H9 (cell line): ENCODE data around the gene KIF26B. TPM values are rescaled to one million over a fixed set of nuclear protein-coding genes. Genes with fewer than 3 reads are reported as not detected.

ENCODE experiments used
- DNase-seq: peaks from one replicate; pipeline ENCODE4 v3.0.0-alpha.2; 2017
- H2AFZ ChIP-seq: one replicate; pipeline ENCODE4 v1.6.1; 2013; ENCODE audit warnings: mild to moderate bottlenecking, low read length, control low read depth, moderate library complexity
- H2AK5ac ChIP-seq: 2 replicates; pipeline ENCODE4 v1.6.1; 2013; ENCODE audit warnings: low read length, control low read depth, mixed read lengths; ENCODE audit not compliant: insufficient read length
- H2BK120ac ChIP-seq: one replicate; pipeline ENCODE4 v1.6.1; 2013; ENCODE audit warnings: low read depth, mild to moderate bottlenecking, low read length, control low read depth, inconsistent platforms; ENCODE audit not compliant: poor library complexity, severe bottlenecking
- H2BK12ac ChIP-seq: 2 replicates; pipeline ENCODE4 v1.6.1; 2013; ENCODE audit warnings: low read length, control low read depth, mixed read lengths, low read depth; ENCODE audit not compliant: insufficient read length
- H2BK15ac ChIP-seq: 2 replicates; pipeline ENCODE4 v1.6.1; 2013; ENCODE audit warnings: low read depth, low read length, control low read depth
- H2BK20ac ChIP-seq: one replicate; pipeline ENCODE4 v1.6.1; 2013; ENCODE audit warnings: low read depth, mild to moderate bottlenecking, low read length, control low read depth, inconsistent platforms; ENCODE audit not compliant: poor library complexity, severe bottlenecking
- H2BK5ac ChIP-seq: 2 replicates; pipeline ENCODE4 v1.6.1; 2013; ENCODE audit warnings: low read length, control low read depth, mixed read lengths; ENCODE audit not compliant: insufficient read length
- H3K14ac ChIP-seq: 2 replicates; pipeline ENCODE4 v1.6.1; 2013; ENCODE audit warnings: low read length, control low read depth; ENCODE audit not compliant: insufficient read depth
- H3K18ac ChIP-seq: 2 replicates; pipeline ENCODE4 v1.6.1; 2013; ENCODE audit warnings: low read depth, mild to moderate bottlenecking, mixed read lengths, low read length, control low read depth; ENCODE audit not compliant: insufficient read length
- H3K23ac ChIP-seq: 2 replicates; pipeline ENCODE4 v1.6.1; 2013; ENCODE audit warnings: low read length, control low read depth, mixed read lengths, low read depth; ENCODE audit not compliant: insufficient read length
- H3K23me2 ChIP-seq: 2 replicates; pipeline ENCODE4 v1.6.1; 2013; ENCODE audit warnings: low read depth, mild to moderate bottlenecking, mixed read lengths, low read length, control low read depth; ENCODE audit not compliant: insufficient read length, poor library complexity, severe bottlenecking
- H3K27ac ChIP-seq: 2 replicates; pipeline ENCODE4 v1.5.1; 2013; ENCODE audit warnings: low read length, control low read depth, mixed read lengths, low read depth; ENCODE audit not compliant: insufficient read length
- H3K27me3 ChIP-seq: 2 replicates; pipeline ENCODE4 v1.6.1; 2013; ENCODE audit warnings: low read length, control low read depth, inconsistent platforms; ENCODE audit not compliant: insufficient read depth
- H3K4ac ChIP-seq: 2 replicates; pipeline ENCODE4 v1.6.1; 2013; ENCODE audit warnings: low read depth, mild to moderate bottlenecking, control low read depth, inconsistent platforms, low read length, moderate library complexity
- H3K4me1 ChIP-seq: 2 replicates; pipeline ENCODE4 v1.6.1; 2013; ENCODE audit warnings: low read length, control low read depth, inconsistent platforms; ENCODE audit not compliant: insufficient read depth
- H3K4me2 ChIP-seq: 2 replicates; pipeline ENCODE4 v1.6.1; 2013; ENCODE audit warnings: low read length, control low read depth, mixed read lengths; ENCODE audit not compliant: insufficient read length, insufficient read depth
- H3K56ac ChIP-seq: 2 replicates; pipeline ENCODE4 v1.6.1; 2013; ENCODE audit warnings: low read depth, mild to moderate bottlenecking, mixed read lengths, low read length, control low read depth; ENCODE audit not compliant: insufficient read length
- H3K79me1 ChIP-seq: 2 replicates; pipeline ENCODE4 v1.6.1; 2013; ENCODE audit warnings: low read depth, mild to moderate bottlenecking, moderate library complexity, low read length, control low read depth, inconsistent platforms; ENCODE audit not compliant: insufficient read depth, poor library complexity, severe bottlenecking
- H3K79me2 ChIP-seq: 2 replicates; pipeline ENCODE4 v1.6.1; 2013; ENCODE audit warnings: low read length, control low read depth, inconsistent platforms; ENCODE audit not compliant: insufficient read depth
- H3K9ac ChIP-seq: 2 replicates; pipeline ENCODE4 v1.6.1; 2013; ENCODE audit warnings: low read length, control low read depth, mixed read lengths; ENCODE audit not compliant: insufficient read length; ENCODE audit errors: extremely low read depth
- H3K9me3 ChIP-seq: one replicate; pipeline ENCODE4 v1.6.1; 2013; ENCODE audit warnings: low read depth, low read length, inconsistent platforms; ENCODE audit not compliant: control insufficient read depth
- H3T11ph ChIP-seq: one replicate; pipeline ENCODE4 v1.6.1; 2013; ENCODE audit warnings: mild to moderate bottlenecking, low read length, control low read depth, inconsistent platforms
- H4K20me1 ChIP-seq: one replicate; pipeline ENCODE4 v1.6.1; 2013; ENCODE audit not compliant: control insufficient read depth, insufficient read length, insufficient read depth
- H4K5ac ChIP-seq: 2 replicates; pipeline ENCODE4 v1.6.1; 2013; ENCODE audit warnings: low read depth, mild to moderate bottlenecking, mixed read lengths, low read length, control low read depth; ENCODE audit not compliant: insufficient read length
- H4K8ac ChIP-seq: replicated peaks from 2 replicates; pipeline ENCODE4 v1.6.1; 2013; ENCODE audit warnings: low read length, control low read depth, mixed read lengths, low read depth; ENCODE audit not compliant: insufficient read length
- H4K91ac ChIP-seq: 2 replicates; pipeline ENCODE4 v1.6.1; 2013; ENCODE audit warnings: low read depth, mild to moderate bottlenecking, moderate library complexity, mixed read lengths, low read length, control low read depth; ENCODE audit not compliant: insufficient read length
- H3K27ac Mint-ChIP-seq, 3 experiments: 2 replicates in 2 of 3; 3 replicates in 1 of 3; pipeline ENCODE4 v1.8.0; 2020 to 2021; ENCODE audit warnings: mixed read lengths in 3 of 3, mild to moderate bottlenecking in 1 of 3, moderate library complexity in 1 of 3
- H3K27me3 Mint-ChIP-seq: 2 replicates; pipeline ENCODE4 v1.8.0; 2021; ENCODE audit warnings: low read depth, mild to moderate bottlenecking, moderate library complexity, mixed read lengths
- H3K36me3 Mint-ChIP-seq, 3 experiments: 2 replicates in 2 of 3; 3 replicates in 1 of 3; pipeline ENCODE4 v1.8.0; 2020 to 2021; ENCODE audit warnings: low read depth in 3 of 3, mixed read lengths in 3 of 3; ENCODE audit not compliant: insufficient read depth in 1 of 3
- H3K4me1 Mint-ChIP-seq, 2 experiments: 2 replicates each; pipeline ENCODE4 v1.8.0; 2020; ENCODE audit warnings: mixed read lengths in 2 of 2
- H3K4me3 Mint-ChIP-seq, 2 experiments: 2 replicates in 1 of 2; 3 replicates in 1 of 2; pipeline ENCODE4 v1.8.0; 2020 to 2021; ENCODE audit warnings: mild to moderate bottlenecking in 2 of 2, mixed read lengths in 2 of 2, moderate library complexity in 1 of 2
- H3K9me3 Mint-ChIP-seq, 2 experiments: 2 replicates in 1 of 2; 3 replicates in 1 of 2; pipeline ENCODE4 v1.8.0; 2020; ENCODE audit warnings: mild to moderate bottlenecking in 2 of 2, mixed read lengths in 2 of 2, moderate library complexity in 1 of 2
- WGBS: extraction: QIAGEN DNeasy Blood & Tissue Kit; methylation state at CpG from one replicate; pipeline ENCODE4 v1.1.7; 2013; ENCODE audit warnings: missing lambda C conversion rate, low lambda C conversion rate, mixed read lengths; ENCODE audit not compliant: insufficient read length; ENCODE audit errors: extremely low coverage; 5-methylcytosine and 5-hydroxymethylcytosine counted together
- total RNA-seq: library from RNA; stranded (reverse); gene quantifications from 2 replicates; pipeline ENCODE4 v1.2.1, GENCODE V29; 2021
- TF ChIP-seq, protein P1 (sequence below): fragments of 200-600 bp; sonication (generic); conservative IDR thresholded peaks from 3 replicates; pipeline ENCODE4 v1.8.0; 2021; ENCODE audit warnings: antibody characterized with exemption, mild to moderate bottlenecking

KIF26B gene
- total RNA-seq, 1 experiment from 2014 or later = 0.13 TPM

GRCh38 chr1:245481261-245481660, 326.5 kb downstream of the KIF26B start:
- H3K27me3 Mint-ChIP-seq = peaks cover 18% of the 10 kb centered on the region
- no peak overlapping the region for H4K5ac ChIP-seq

More at GRCh38 chr1:245481261-245481660, 326.5 kb downstream of the KIF26B start:
- no peak overlapping the region for H4K91ac ChIP-seq
- H3T11ph ChIP-seq = no peak overlapping the region
- H4K8ac ChIP-seq = no peak overlapping the region
- Mint-ChIP-seq H3K9me3 (no peaks in the 10 kb centered on the region; a peak in 1 of 5 replicates), H3K27ac (no peak overlapping the region), H3K4me1 (peaks cover 21 to 25% of the 10 kb centered on the region in 2 experiments), H3K36me3 (no peaks in the 10 kb centered on the region), H3K4me3 (no peak overlapping the region)
- H2AFZ ChIP-seq = no peak overlapping the region
- no peak overlapping the region for H2BK15ac ChIP-seq
- no peak overlapping the region for H3K14ac ChIP-seq
- H3K79me1 ChIP-seq = no peaks in the 10 kb centered on the region
- no peaks in the 10 kb centered on the region for H3K27me3 ChIP-seq
- H2AK5ac ChIP-seq = no peak overlapping the region
- H3K79me2 ChIP-seq = no peaks in the 10 kb centered on the region
- no peak for DNase-seq
- H2BK12ac ChIP-seq = no peak overlapping the region
- no peak overlapping the region for H2BK5ac ChIP-seq
- TF ChIP-seq, protein P1, sequence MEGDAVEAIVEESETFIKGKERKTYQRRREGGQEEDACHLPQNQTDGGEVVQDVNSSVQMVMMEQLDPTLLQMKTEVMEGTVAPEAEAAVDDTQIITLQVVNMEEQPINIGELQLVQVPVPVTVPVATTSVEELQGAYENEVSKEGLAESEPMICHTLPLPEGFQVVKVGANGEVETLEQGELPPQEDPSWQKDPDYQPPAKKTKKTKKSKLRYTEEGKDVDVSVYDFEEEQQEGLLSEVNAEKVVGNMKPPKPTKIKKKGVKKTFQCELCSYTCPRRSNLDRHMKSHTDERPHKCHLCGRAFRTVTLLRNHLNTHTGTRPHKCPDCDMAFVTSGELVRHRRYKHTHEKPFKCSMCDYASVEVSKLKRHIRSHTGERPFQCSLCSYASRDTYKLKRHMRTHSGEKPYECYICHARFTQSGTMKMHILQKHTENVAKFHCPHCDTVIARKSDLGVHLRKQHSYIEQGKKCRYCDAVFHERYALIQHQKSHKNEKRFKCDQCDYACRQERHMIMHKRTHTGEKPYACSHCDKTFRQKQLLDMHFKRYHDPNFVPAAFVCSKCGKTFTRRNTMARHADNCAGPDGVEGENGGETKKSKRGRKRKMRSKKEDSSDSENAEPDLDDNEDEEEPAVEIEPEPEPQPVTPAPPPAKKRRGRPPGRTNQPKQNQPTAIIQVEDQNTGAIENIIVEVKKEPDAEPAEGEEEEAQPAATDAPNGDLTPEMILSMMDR = no peak
- WGBS = no CpG with 5 or more reads among the region's 6 CpGs
- H4K20me1 ChIP-seq = no peaks in the 10 kb centered on the region
- no peaks in the 10 kb centered on the region for H3K9me3 ChIP-seq
- H3K9ac ChIP-seq = no peak overlapping the region
- H2BK120ac ChIP-seq = no peak overlapping the region
- H3K4me1 ChIP-seq = peaks cover 9% of the 10 kb centered on the region
- no peaks in the 10 kb centered on the region for H3K23me2 ChIP-seq
- no peak overlapping the region for H3K18ac ChIP-seq
- no peak overlapping the region for H2BK20ac ChIP-seq
- H3K56ac ChIP-seq = no peak overlapping the region
- no peak overlapping the region for H3K4me2 ChIP-seq
- no peak overlapping the region for H3K23ac ChIP-seq
- H3K4ac ChIP-seq = no peak overlapping the region
- H3K27ac ChIP-seq = no peak overlapping the region
